GM13976 (cell line): Measurements from ENCODE around the gene NPIPA5.
"Not testable (repeated sequence)": the region's sequence is repeated elsewhere in the genome, so short reads cannot be mapped to it uniquely, and the experiment has no call there.

ENCODE experiments used
- DNase-seq: peaks from one replicate; pipeline ENCODE4 v3.0.0; 2012; ENCODE audit warnings: low spot score
- in situ Hi-C: fragments of 300-500 bp; cut with MboI; formaldehyde crosslinking; loops from one replicate; pipeline ENCODE4 v1.12.0; 2022; ENCODE audit warnings: low sequenced_read_pairs, mixed read lengths, inconsistent platforms; ENCODE audit not compliant: unreplicated experiment

NPIPA5 gene

GRCh38 chr16:15348721-15349120, 29.4 kb downstream of the NPIPA5 start:
- DNase-seq, in situ Hi-C loops: not testable (repeated sequence)

GRCh38 chr16:15342337-15342736, 35.8 kb downstream of the NPIPA5 start:
- DNase-seq, in situ Hi-C loops: not testable (repeated sequence)

- in situ Hi-C loops, DNase-seq: not testable (repeated sequence)
Observed at GRCh38 chr16:15338986-15339385, 39.1 kb downstream of the NPIPA5 start.

GRCh38 chr16:15337974-15338605, 40.0 kb downstream of the NPIPA5 start:
- DNase-seq, in situ Hi-C loops: not testable (repeated sequence)

- in situ Hi-C loops = not testable (repeated sequence)
Observed at GRCh38 chr16:15335609-15336008, 42.5 kb downstream of the NPIPA5 start.

GRCh38 chr16:15333969-15334368, 44.1 kb downstream of the NPIPA5 start:
- in situ Hi-C loops, DNase-seq: not testable (repeated sequence)

More at GRCh38 chr16:15335609-15336008, 42.5 kb downstream of the NPIPA5 start:
- not testable (repeated sequence) for DNase-seq

GRCh38 chr16:15330978-15331377, 47.1 kb downstream of the NPIPA5 start:
- in situ Hi-C loops, DNase-seq: not testable (repeated sequence)

- DNase-seq, in situ Hi-C loops: not testable (repeated sequence)
Observed at GRCh38 chr16:15324954-15325353, 53.1 kb downstream of the NPIPA5 start.

GRCh38 chr16:15323373-15323772, 54.7 kb downstream of the NPIPA5 start:
- DNase-seq, in situ Hi-C loops: not testable (repeated sequence)

- DNase-seq, in situ Hi-C loops: not testable (repeated sequence)
Observed at GRCh38 chr16:15321221-15321620, 56.9 kb downstream of the NPIPA5 start.

GRCh38 chr16:15314562-15314961, 63.5 kb downstream of the NPIPA5 start:
- in situ Hi-C loops, DNase-seq: not testable (repeated sequence)
